Left ventricle myocardium inferior (tissue), 1 donor: ENCODE measurements around the gene GAB3. TPM values are rescaled to one million over a fixed set of nuclear protein-coding genes. Genes with fewer than 3 reads are reported as not detected.

Source experiments
- DNase-seq: peaks from one replicate; pipeline ENCODE4 v3.0.0-alpha.2; 2020
- H3K27ac ChIP-seq: fragments of 200-600 bp; replicated peaks from 2 replicates; pipeline ENCODE4 v1.8.0; 2021
- H3K27me3 ChIP-seq: fragments of 200-600 bp; 2 replicates; pipeline ENCODE4 v1.8.0; 2021; ENCODE audit warnings: low read depth
- H3K36me3 ChIP-seq: fragments of 200-600 bp; 2 replicates; pipeline ENCODE4 v1.8.0; 2021
- H3K4me1 ChIP-seq: fragments of 200-600 bp; 2 replicates; pipeline ENCODE4 v1.8.0; 2021
- H3K4me3 ChIP-seq: fragments of 200-600 bp; 2 replicates; pipeline ENCODE4 v1.8.0; 2021; ENCODE audit warnings: mild to moderate bottlenecking, moderate library complexity
- H3K9me3 ChIP-seq: fragments of 200-600 bp; replicated peaks from 2 replicates; pipeline ENCODE4 v1.8.0; 2021
- CTCF ChIP-seq: fragments of 200-600 bp; IDR thresholded peaks from 2 replicates; pipeline ENCODE4 v1.8.0; 2021; ENCODE audit warnings: antibody characterized with exemption, mild to moderate bottlenecking, borderline replicate concordance
- intact Hi-C: fragments of 100-400 bp; cut with micrococcal nuclease; formaldehyde crosslinking; loops from one replicate; pipeline ENCODE4 v1.11.0; 2022
- total RNA-seq: library from RNA; stranded (reverse); fragmentation: NEBNext Ultra II Directional; extraction: Animal tissue kit (Norgen Biotek cat#: 25700); gene quantifications from one replicate; pipeline ENCODE4 v1.2.1, GENCODE V29; 2021
- donor health status: DM: no; HTN: yes; CAD: no; lungs with severe emphysema.

The GAB3 gene
- total RNA-seq, 1 donor from 2014 or later, result 14.8 TPM

DNA sequence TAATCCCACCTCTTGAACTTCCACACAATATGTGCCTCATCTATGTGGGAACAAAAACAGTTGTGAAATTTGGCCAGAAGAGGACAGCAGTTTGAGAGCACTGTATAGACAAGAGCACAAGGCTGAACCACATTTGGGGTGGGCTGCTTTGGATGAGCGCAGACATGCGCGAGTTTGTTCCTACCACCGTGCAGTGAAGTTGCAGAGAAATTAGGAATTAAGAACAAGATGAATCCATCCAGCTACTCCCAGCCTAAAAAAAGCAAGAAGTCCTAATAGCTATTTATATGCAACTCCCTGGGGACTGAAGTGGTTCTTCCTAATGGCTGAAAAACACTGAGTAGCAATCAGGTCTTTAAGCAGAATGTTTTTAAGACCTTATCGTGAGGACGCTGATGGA lies 1.0 kb downstream of the GAB3 start:
- peaks cover 30% of the 10 kb centered on the region for H3K4me1 ChIP-seq
- no peaks in the 10 kb centered on the region for H3K27me3 ChIP-seq
- no peaks in the 10 kb centered on the region for H3K36me3 ChIP-seq
- no peak for TF ChIP-seq CTCF
- no peak for DNase-seq
- peak overlapping the region; percentile 95 for H3K27ac ChIP-seq
- peak overlapping the region; percentile 76 for H3K4me3 ChIP-seq
- intact Hi-C loops, result no loop called here
- peaks cover 8% of the 10 kb centered on the region for H3K9me3 ChIP-seq

DNA sequence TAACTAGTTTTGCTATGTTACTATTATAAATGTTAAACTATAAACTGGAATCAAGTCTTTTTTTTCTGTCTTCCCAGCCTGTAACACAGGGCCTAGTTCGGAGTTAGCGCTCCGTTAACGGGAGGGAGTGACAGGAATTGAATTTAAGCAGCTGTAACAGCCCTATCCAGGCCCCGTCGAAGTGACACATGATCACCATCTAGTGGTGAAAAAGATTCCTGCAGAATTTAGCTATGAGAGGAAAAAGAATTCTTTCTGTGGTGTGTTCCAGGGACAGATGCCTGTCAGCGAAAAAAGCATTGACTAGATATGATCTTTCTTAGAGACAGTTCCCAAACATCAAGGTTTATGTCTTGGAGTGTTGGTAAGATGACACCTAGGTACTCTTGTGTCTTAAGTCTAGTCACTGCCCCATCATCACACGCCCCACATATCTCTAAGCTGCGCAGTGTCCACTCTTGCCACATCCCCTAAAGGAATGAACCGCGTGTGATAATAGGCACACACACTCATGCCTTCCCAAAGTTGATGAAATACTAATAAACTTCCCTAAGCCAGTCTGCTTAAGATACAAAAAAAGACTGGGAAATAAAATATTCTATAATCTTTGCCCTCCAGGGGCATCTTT lies 2.1 kb downstream of the GAB3 start:
- DNase-seq, result no peak
- Histone ChIP-seq H3K36me3 (no peaks in the 10 kb centered on the region), H3K9me3 (peaks cover 8% of the 10 kb centered on the region), H3K27me3 (no peaks in the 10 kb centered on the region), H3K4me1 (peaks cover 30% of the 10 kb centered on the region), H3K4me3 (peak overlapping the region; percentile 76), H3K27ac (peak overlapping the region; percentile 95)
- intact Hi-C loops, result no loop called here
- TF ChIP-seq CTCF, result peak; percentile 78

DNA sequence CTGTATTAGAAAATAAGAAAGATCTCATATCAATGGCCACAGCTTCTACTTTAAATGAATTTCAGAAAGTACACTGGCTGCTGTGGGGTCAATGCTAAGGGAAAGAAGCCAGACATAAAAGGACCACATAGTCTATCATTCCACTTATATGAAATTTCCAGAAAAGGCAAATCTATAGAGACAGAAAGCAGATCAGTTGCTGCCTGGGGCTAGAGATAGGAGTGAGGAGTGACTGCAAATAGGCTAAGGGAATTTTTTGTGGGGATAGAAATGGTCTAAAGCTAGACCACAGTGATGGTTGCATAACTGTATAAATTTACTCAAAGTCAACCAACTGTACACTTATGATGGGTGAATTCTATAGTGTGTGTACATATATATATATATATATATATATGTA lies 8.3 kb downstream of the GAB3 start:
- H3K4me3 ChIP-seq, result no peak overlapping the region
- peaks cover 8% of the 10 kb centered on the region for H3K9me3 ChIP-seq
- no peak overlapping the region for H3K27ac ChIP-seq
- no peaks in the 10 kb centered on the region for H3K27me3 ChIP-seq
- intact Hi-C loops, result no loop called here
- no peak for DNase-seq
- peaks cover 36% of the 10 kb centered on the region for H3K4me1 ChIP-seq
- H3K36me3 ChIP-seq, result no peaks in the 10 kb centered on the region
- no peak for TF ChIP-seq CTCF

DNA sequence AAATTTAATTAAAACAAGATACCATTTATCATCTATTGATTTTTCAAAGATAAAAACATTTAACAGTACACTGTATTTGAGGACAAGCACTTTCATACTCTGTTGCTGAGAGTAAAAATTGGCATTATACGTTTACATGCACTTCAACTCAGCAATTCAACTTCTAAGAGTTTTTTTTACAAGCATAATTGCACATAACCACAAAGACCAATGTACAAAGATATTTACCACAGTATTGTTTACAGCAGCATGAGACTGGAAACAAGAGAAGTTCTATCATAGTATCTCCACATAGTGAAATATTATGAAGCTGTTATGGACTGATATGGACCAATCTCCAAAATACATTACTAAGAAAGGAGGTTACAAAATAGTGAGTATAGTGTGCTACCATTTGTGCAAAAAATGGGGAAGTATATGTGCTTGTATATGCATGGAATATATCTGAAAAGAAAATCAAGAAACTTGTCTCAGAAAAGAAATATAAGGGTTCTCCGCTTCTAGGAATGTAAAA lies 10.9 kb downstream of the GAB3 start:
- H3K27ac ChIP-seq, result no peak overlapping the region
- intact Hi-C loops, result no loop called here
- no peak for DNase-seq
- no peaks in the 10 kb centered on the region for H3K36me3 ChIP-seq
- H3K4me3 ChIP-seq, result no peak overlapping the region
- peaks cover 1% of the 10 kb centered on the region for H3K9me3 ChIP-seq
- no peaks in the 10 kb centered on the region for H3K27me3 ChIP-seq
- TF ChIP-seq CTCF, result no peak
- H3K4me1 ChIP-seq, result peaks cover 59% of the 10 kb centered on the region

DNA sequence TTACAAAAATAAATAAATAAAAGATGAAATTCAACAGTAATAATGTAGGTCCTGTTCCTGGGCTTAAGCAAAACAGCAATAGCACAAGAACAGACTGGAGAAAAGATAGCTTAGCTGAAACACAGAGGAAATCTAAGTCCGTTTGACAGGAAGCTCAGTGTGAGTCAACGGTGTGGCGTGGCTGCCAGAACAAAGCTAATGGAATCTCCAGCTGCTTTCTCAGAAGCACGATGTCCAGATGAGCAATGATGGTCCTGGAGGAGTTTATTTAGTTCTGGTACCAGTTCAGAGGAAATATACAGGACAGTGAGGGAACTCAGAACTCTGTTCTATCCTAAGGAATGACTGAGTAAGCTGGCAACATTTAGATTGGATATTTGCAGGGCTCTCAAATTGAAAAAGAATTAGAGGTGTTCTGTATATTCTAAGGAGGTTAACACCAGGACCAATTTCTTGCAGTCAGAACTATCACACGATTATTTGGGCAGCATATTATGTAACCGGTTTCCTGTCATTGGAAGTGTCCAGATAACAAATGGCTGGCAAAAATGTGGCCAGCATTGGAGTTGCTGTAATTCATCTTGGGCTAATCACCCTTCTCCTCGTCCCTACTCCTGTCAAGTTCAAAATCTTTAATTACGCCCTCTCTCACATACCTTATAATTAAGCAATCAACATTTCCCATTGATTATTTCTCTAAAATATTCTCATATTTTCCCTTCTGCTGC lies 12.7 kb downstream of the GAB3 start:
- no peak for TF ChIP-seq CTCF
- Histone ChIP-seq H3K27ac (peak overlapping the region; percentile 89), H3K4me3 (peak overlapping the region; percentile 14), H3K9me3 (no peaks in the 10 kb centered on the region), H3K36me3 (no peaks in the 10 kb centered on the region), H3K4me1 (peaks cover 77% of the 10 kb centered on the region), H3K27me3 (no peaks in the 10 kb centered on the region)
- intact Hi-C loops, result no loop called here
- DNase-seq, result peak; percentile 62
